ENCODE measurements around the gene CFTR.

Gene CFTR

GRCh38 chr7:117656806-117657205 lies 177.0 kb downstream of the CFTR start:
- no peak for DNase-seq

- no peak for DNase-seq
Measured at GRCh38 chr7:117659531-117660011, 179.7 kb downstream of the CFTR start.

GRCh38 chr7:117661328-117661727 lies 181.5 kb downstream of the CFTR start:
- no peak for DNase-seq

- DNase-seq: no peak
Measured at GRCh38 chr7:117664047-117664446, 184.2 kb downstream of the CFTR start.

GRCh38 chr7:117665368-117665767 lies 185.5 kb downstream of the CFTR start:
- DNase-seq: no peak

GRCh38 chr7:117666031-117666430 lies 186.2 kb downstream of the CFTR start:
- peak; percentile 37 for DNase-seq

GRCh38 chr7:117666689-117667088 lies 186.9 kb downstream of the CFTR start:
- no peak for DNase-seq

GRCh38 chr7:117667456-117667855 lies 187.6 kb downstream of the CFTR start:
- peak; percentile 11 for DNase-seq

GRCh38 chr7:117669818-117670217 lies 190.0 kb downstream of the CFTR start:
- DNase-seq: no peak

GRCh38 chr7:117672453-117672852 lies 192.6 kb downstream of the CFTR start:
- no peak for DNase-seq

- no peak for DNase-seq
Measured at GRCh38 chr7:117673367-117673766, 193.5 kb downstream of the CFTR start.

GRCh38 chr7:117673839-117674238 lies 194.0 kb downstream of the CFTR start:
- DNase-seq: peak; percentile 32

GRCh38 chr7:117674617-117675016 lies 194.8 kb downstream of the CFTR start:
- DNase-seq: no peak

- no peak for DNase-seq
Measured at GRCh38 chr7:117675497-117676435, 195.9 kb downstream of the CFTR start.

- DNase-seq: no peak
Measured at GRCh38 chr7:117679120-117679519, 199.3 kb downstream of the CFTR start.

GRCh38 chr7:117682681-117683385 lies 203.0 kb downstream of the CFTR start:
- no peak for DNase-seq

GRCh38 chr7:117683430-117684175 lies 203.8 kb downstream of the CFTR start:
- DNase-seq: no peak

- DNase-seq: no peak
Measured at GRCh38 chr7:117685795-117686194, 206.0 kb downstream of the CFTR start.

- no peak for DNase-seq
Measured at GRCh38 chr7:117686311-117686935, 206.6 kb downstream of the CFTR start.

- no peak for DNase-seq
Measured at GRCh38 chr7:117688126-117688525, 208.3 kb downstream of the CFTR start.

GRCh38 chr7:117689406-117689805 lies 209.6 kb downstream of the CFTR start:
- DNase-seq: no peak

GRCh38 chr7:117690147-117690546 lies 210.3 kb downstream of the CFTR start:
- DNase-seq: no peak

Data from fibroblast of skin of abdomen (primary cell).